Hematopoietic multipotent progenitor cell treated with erythropoietin and hydrocortisone succinate and interleukin-3 and kit ligand, for 17 days (in vitro differentiated cells): Measurements from ENCODE around the gene SLC25A6.
"Not testable (repeated sequence)": the region's sequence is repeated elsewhere in the genome, so short reads cannot be mapped to it uniquely, and the experiment has no call there.

Source experiments
- DNase-seq: peaks from one replicate; pipeline ENCODE4 v3.0.0-alpha.2; 2015; ENCODE audit warnings: low spot score

The SLC25A6 gene

GRCh38 chrX:1389993-1390285, 2.0 kb downstream of the SLC25A6 start:
- no peak for DNase-seq

DNA sequence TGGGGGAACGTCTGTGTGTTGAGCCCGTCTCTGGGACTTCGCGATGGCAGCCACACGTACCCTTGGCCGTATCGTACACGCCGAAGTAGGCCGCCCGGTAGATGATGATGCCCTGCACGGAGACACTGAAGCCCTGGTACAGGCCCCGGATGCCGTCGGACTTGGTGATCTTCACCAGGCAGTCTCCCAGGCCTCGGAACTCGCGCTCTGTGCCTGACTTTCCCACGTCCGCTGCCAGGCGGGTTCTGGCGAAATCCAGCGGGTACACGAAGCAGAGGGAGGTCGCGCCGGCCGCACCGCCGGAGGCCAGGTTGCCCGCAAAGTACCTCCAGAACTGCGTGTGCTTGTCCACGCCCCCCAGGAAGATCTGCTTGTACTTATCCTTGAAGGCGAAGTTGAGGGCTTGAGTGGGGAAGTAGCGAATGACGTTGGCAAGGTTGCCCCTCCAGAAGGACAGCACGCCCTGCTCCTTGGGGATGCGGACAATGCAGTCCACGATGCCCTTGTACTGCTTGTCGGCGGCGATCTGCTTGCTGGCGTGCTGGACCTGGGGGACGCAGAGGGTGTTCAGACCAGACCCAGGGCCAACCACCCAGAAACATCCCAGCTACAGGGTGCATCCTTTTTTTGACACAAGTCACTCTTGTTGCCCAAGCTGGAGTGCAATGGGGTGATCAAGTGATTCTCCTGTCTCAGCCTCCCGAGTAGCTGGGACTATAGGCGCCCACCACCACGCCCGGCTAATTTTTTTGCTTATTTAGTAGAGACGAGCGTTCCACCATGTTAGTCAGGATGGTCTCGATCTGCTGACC, 2.5 kb downstream of the SLC25A6 start:
- DNase-seq: no peak

- no peak for DNase-seq
These were observed 3.3 kb downstream of the SLC25A6 start for GRCh38 chrX:1388651-1389050.

DNA sequence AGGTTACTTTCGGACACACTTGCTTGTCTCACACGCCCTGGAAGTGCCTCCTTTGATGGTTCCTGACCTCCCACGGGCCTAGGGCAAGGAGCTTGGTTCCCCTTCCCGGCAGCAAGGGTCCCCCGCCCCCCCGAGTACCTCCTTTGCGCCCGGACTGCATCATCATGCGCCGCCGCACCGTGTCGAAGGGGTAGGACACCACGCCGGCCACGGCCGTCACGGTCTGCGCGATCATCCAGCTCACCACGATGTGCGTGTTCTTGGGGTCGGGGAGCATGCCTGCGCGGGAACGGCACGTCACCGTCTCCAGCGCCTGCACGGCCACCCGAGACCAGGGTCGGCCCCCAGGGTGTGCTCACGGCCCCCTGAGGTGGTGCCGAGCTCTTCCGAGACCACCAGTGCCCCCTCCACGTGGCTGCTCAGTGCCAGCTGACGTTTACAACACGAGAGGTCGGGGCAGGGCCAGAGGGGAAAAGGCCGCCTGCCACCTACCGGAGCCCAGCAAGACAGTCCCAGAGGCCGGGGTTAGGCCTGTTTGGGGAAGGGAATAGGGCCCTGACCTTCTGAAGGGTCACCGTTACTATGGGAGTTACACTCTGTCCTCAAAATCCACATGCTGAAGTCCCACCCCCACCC, 4.7 kb downstream of the SLC25A6 start:
- DNase-seq: no peak

DNA sequence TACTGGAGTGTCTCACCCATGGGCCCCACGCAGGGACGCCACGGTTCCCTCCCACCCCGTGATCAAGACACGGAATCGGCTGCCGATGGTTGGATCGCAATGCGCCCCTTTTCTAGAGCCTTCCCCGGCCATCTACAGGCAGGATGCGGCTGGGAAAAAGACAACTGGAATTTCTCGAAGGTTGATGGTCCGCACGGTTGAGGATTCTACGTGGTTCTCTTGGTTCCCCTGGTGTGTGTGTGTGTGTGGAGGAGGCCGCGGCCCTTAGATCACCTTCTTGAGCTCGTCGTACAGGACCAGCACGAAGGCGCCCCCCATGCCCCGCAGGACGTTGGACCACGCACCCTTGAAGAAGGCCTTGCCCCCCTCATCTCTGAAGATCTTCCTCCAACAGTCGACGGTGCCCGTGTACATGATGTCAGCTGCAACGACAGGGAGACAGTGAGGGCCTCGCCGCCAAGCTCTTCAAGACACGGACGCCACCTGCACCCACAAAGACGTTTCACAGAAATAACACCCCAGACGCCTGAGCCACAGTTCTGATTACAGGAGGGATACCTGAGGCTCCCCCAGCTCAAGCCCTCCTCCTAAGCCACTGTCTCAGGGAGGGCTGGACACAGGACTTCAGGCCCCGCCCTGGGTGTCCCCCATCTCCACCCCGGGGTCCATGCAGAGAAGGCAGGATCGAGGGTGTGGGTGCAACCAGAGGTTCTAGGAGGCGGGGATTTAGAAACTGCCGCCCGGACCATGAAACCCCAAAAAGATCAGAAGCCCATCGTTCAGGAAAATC, 5.4 kb downstream of the SLC25A6 start:
- DNase-seq: no peak

DNA sequence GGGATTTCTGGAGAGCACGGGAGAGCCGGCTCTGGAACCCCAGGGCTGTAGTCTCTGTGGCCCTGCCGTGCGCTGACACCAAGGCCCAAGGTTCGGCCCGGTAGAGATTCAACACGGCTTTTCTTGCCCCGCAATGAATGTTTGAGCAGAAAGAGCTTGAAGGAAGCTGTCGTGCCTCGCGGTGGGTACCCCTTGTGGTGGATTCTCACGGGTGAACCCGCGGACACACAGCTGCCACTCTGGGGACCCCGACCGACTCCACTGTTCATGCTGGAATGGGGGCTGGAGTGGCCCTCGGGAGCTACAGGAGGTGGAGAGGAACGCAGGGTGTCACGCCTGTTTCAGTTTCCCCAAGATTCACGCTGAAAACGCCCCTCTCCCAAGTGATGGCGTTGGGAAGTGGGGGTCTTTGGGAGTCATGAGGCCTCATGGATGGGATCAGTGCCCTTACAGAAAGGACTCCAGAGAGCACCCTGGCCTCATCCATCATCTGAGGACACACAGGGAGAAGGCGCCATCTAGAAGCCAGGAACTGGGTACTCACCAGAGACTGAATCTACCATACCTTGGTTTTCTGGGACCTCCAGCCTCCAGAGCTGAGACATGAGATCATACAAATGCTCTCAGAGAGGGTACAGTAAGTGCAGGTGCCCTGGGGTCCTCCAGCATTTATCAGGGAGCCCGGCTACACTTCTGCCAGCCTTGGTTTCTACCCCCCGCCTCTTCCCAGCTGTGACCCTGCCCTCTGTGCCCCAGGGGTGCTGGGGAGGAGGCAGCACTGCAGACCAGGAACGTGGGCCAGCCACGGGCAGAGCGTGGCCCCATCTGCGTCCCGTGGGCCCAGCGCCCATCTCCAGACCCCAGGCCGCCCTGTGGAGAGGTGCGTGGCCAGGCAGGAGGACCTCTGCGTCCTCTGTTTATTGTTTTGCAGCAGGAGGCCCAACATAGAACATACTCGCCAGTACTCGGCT, 6.4 kb downstream of the SLC25A6 start:
- no peak for DNase-seq

- DNase-seq: no peak
These were observed 7.2 kb downstream of the SLC25A6 start for GRCh38 chrX:1384658-1385252.

- DNase-seq: no peak
These were observed 11.2 kb downstream of the SLC25A6 start for GRCh38 chrX:1380672-1381233.

DNA sequence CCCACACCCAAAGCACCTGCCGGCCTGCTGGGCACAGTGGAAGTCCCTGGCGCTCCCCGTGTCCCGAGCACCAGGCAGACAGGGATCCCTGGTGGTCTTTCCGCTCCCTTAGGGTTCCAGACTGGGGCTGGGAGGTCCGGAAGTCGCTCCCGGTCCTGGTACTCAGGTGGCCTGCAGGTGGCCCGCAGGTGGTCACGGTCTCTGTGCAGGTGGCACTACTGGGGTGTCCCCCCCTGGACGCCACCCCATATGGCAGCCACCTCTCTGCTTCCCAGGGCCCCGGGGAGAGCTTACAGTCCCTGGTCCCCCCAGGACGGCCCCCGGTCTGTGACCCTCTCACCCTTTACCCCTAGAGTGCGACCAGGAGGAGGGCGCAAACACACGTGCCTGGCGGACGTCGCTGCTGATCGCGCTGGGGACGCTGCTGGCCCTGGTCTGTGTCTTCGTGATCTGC, 13.6 kb downstream of the SLC25A6 start:
- no peak for DNase-seq

DNA sequence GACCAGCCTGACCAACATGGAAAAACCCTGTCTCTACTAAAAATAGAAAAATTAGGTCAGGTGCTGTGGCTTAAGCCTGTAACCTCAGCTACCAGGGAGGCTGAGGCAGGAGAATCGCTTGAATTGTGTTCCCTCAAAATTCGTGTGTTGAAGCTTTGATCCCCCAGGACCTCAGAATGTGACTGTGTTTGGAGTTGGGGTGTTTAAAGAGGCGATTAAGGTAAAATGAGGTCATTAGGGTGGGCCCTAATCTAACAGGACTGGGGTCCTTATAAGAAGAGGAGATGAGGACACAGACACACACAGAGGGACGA, 23.6 kb downstream of the SLC25A6 start:
- no peak for DNase-seq

DNA sequence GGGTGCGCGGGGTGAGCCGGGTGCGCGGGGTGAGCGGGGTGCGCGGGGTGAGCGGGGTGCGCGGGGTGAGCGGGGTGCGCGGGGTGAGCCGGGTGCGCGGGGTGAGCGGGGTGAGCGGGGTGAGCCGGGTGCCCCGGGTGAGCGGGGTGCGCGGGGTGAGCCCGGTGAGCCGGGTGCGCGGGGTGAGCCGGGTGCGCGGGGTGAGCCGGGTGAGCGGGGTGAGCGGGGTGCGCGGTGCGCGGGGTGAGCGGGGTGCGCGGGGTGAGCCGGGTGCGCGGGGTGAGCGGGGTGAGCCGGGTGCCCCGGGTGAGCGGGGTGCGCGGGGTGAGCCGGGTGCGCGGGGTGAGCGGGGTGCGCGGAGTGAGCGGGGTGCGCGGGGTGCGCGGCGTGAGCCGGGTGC, 25.6 kb downstream of the SLC25A6 start:
- DNase-seq: not testable (repeated sequence)

DNA sequence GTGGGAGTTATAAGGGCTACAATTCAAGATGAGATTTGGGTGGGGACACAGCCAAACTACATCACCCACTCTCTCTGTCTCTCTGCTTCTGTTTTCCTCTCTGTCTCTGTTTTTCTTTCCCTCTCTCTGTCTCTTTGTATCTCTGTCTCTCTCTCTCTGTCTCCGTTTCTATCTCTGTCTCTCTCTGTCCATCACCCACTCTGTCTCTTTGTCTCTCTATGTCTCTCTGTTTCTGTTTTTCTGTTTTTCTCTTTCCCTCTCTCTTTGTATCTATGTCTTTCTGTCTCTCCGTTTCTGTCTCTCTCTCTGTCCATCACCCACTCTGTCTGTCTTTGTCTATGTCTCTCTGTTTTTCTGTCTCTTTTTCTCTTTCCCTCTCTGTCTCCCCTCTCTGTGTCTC, 30.0 kb downstream of the SLC25A6 start:
- DNase-seq: no peak

DNA sequence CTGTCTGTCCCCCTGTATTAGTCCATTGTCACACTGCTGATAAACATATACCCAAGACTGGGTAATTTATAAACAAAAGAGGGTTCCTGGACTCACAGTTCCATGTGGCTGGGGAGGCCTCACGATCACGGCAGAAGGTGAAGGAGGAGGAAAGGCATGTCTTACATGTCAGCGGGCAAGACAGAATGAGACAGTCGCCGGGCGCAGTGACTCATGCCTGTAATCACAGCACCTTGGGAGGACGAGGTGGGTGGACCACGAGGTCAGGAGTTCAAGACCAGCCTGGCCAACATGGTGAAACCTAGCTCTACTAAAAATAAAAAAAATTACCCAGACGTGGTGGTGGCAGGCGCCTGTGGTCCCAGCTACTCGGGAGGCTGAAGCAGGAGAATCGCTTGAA, 30.6 kb downstream of the SLC25A6 start:
- no peak for DNase-seq

DNA sequence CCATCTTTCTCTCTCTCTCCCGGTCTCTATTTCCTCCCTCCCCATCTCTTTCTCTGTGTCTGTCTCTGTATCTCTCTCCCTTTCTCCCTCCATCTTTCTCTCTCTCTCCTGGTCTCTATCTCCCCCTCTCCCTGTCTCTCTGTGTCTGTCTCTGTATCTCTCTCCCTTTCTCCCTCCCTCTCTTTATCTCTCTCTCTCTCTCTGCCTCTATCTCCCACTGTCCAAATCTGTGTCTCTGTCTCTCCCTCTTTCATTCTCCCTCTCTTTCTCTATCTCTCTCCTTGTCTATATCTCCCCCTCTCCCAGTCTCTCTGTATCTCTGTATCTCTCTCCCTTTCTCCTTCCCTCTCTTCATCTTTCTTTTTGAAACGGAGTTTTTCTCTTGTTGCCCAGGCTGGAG, 31.7 kb downstream of the SLC25A6 start:
- no peak for DNase-seq

- no peak for DNase-seq
These were observed 32.4 kb downstream of the SLC25A6 start for GRCh38 chrX:1359477-1359873.

DNA sequence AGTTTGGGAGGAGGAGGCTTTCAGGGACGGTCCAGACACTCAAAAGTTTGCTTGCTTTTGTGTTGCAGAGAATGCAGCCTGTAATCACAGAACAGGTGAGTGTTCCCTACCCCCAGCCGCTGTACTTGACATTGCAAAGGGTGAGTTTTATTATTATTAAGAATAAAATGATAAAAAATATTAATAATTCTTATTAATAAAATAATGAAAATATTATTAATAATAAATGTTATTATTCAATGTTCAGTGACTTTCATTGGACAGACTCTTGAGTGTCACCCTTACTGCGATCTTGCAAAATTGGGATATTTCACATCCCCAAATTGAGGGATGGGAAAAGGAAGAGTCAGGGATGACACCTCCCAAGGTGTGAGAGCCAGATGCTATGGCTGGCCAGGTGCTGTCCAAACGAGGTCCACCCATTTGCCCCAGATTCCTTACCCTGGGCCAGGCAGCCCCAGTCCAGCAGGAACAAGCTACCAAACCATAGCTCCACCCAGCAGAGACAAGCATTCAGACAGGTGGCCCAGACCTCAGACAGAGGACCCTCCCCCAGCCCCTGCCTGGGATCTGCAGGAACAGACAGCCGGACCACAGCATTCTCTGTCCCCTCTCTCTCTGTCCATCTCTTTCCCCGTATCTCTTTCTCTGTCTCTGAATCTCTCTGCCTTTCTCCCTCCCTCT, 33.0 kb downstream of the SLC25A6 start:
- DNase-seq: no peak

DNA sequence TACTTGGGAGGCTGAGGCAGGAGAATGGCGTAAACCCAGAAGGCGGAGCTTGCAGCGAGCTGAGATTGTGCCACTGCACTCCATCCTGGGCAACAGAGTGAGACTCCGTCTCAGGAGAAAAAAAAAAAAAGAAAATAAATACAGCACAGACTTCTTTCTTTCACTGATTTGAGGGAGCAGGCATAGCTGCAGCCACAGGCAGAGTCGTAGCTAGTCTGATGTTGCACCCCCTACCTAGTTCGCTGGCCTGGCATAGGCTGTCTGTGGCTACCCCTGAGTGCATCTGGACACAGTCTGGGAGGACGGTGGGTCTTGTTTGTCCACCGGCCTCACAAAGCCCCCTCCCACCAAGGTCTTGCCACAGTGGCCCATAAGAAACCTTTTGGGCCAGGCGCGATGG, 33.9 kb downstream of the SLC25A6 start:
- no peak for DNase-seq

GRCh38 chrX:1355131-1356046, 36.5 kb downstream of the SLC25A6 start:
- DNase-seq: no peak
